Thyroid gland (tissue), 4 donors: Measurements from ENCODE around the gene FEV.

ENCODE experiments used
- POLR2A ChIP-seq, 2 donors: fragments of 450-650 bp; IDR thresholded peaks; one replicate each; pipeline ENCODE4 v1.6.1; 2017; ENCODE audit warnings: antibody characterized with exemption in 2 of 2, mild to moderate bottlenecking in 2 of 2, moderate library complexity in 1 of 2
- TF ChIP-seq, protein P1 (sequence below), 6 experiments: fragments of 200-600 bp in 3 of 6; fragments of 450-650 bp in 3 of 6; sonication (generic) in 3 of 6; IDR thresholded peaks; one replicate each; pipeline ENCODE4 v1.5.1; 2016 to 2019; ENCODE audit warnings: antibody characterized with exemption in 6 of 6, mild to moderate bottlenecking in 2 of 6, inconsistent platforms in 1 of 6, moderate library complexity in 1 of 6

DNA sequence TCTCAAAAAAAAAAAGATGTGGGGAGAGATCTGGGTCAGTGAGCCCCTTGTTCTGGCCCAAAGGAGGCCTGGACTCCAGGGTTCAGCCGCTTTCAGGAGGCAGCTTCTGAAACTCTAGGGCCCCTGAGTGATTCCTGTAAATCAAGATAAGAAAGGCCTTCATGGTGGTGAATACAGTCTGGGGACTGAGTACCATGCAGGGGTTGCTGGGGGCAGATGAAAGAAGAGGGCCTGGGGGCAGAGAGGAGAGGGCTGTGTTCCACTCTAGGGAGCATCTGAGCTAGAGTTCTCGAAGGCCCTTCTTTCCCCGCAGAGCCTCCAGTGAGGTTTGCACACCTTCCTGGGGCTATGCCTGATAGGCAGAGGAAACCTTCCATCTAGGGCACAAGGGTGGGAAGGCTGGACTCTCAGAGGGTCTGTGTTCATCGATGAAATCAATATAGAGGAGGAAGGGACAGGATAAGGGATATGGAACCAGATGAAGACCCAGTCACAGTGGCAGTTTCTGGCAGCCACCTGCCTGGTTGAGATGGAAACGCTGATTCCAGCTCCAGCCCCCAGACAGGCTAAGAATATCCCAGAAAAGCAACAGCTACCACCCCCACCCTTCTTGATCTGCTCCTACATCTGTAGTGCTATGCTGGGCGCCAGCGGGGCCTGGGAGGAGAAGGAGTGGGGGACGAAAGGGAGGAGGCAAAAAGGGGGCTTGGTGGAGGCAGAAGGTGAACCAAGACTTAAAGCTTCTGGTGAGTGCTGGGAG, 30.3 kb downstream of the FEV start:
- TF ChIP-seq, protein P1, sequence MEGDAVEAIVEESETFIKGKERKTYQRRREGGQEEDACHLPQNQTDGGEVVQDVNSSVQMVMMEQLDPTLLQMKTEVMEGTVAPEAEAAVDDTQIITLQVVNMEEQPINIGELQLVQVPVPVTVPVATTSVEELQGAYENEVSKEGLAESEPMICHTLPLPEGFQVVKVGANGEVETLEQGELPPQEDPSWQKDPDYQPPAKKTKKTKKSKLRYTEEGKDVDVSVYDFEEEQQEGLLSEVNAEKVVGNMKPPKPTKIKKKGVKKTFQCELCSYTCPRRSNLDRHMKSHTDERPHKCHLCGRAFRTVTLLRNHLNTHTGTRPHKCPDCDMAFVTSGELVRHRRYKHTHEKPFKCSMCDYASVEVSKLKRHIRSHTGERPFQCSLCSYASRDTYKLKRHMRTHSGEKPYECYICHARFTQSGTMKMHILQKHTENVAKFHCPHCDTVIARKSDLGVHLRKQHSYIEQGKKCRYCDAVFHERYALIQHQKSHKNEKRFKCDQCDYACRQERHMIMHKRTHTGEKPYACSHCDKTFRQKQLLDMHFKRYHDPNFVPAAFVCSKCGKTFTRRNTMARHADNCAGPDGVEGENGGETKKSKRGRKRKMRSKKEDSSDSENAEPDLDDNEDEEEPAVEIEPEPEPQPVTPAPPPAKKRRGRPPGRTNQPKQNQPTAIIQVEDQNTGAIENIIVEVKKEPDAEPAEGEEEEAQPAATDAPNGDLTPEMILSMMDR (IDR thresholded peaks at IDR 0.05), result no peak
- TF ChIP-seq POLR2A (IDR thresholded peaks at IDR 0.05), result no peak
